ENCODE measurements around the gene TMEM125. TPM values are rescaled to one million over a fixed set of nuclear protein-coding genes. Genes with fewer than 3 reads are reported as not detected.

Gene TMEM125
- 38.7 and 41.1 TPM in 2 replicates for total RNA-seq
- long read RNA-seq, partial matches to known transcripts: 145 of 150 reads
- long read RNA-seq, other reads (novel, unspliced or antisense): 5 of 150 reads

- H3K9me3 Mint-ChIP-seq (ENCODE audit: low read depth): peaks cover 5% of the 10 kb centered on the region
- no peaks in the 10 kb centered on the region for H3K27me3 Mint-ChIP-seq
- H3K4me3 Mint-ChIP-seq (ENCODE audit: low read depth): peak within 1 kb of the TSS; percentile 89
- no peak for TF ChIP-seq CTCF (IDR thresholded peaks at IDR 0.05; ENCODE audit: unreplicated experiment)
- H3K27ac Mint-ChIP-seq: peak within 1 kb of the TSS; percentile 100
- peaks cover 41% of the 10 kb centered on the region for H3K4me1 Mint-ChIP-seq (ENCODE audit: low read depth)
- DNase-seq (ENCODE audit: low spot score, unreplicated experiment): no peak
- peaks cover 8% of the 10 kb centered on the region for H3K36me3 Mint-ChIP-seq (ENCODE audit: insufficient read depth)
Measured at GRCh38 chr1:43269627-43270375, at the start of gene TMEM125. Gene TMEM125, plus strand, starts transcription at chr1:43269983. Its CDS starts 2,740 bp downstream, at chr1:43272723.

- Mint-ChIP-seq H3K4me3 (ENCODE audit: low read depth) (no peak overlapping the region), H3K27ac (no peak overlapping the region), H3K27me3 (peaks cover 8% of the 10 kb centered on the region), H3K36me3 (ENCODE audit: insufficient read depth) (no peaks in the 10 kb centered on the region), H3K9me3 (ENCODE audit: low read depth) (no peaks in the 10 kb centered on the region), H3K4me1 (ENCODE audit: low read depth) (no peaks in the 10 kb centered on the region)
- no peak for TF ChIP-seq CTCF (IDR thresholded peaks at IDR 0.05; ENCODE audit: unreplicated experiment)
- no peak for DNase-seq (ENCODE audit: low spot score, unreplicated experiment)
Measured at GRCh38 chr1:43220905-43221778, 48.6 kb upstream of the TMEM125 start.

- H3K27ac Mint-ChIP-seq: no peak overlapping the region
- H3K9me3 Mint-ChIP-seq (ENCODE audit: low read depth): no peaks in the 10 kb centered on the region
- TF ChIP-seq CTCF (IDR thresholded peaks at IDR 0.05; ENCODE audit: unreplicated experiment): no peak
- no peaks in the 10 kb centered on the region for H3K4me1 Mint-ChIP-seq (ENCODE audit: low read depth)
- H3K4me3 Mint-ChIP-seq (ENCODE audit: low read depth): no peak overlapping the region
- DNase-seq (ENCODE audit: low spot score, unreplicated experiment): no peak
- H3K36me3 Mint-ChIP-seq (ENCODE audit: insufficient read depth): no peaks in the 10 kb centered on the region
- peaks cover 8% of the 10 kb centered on the region for H3K27me3 Mint-ChIP-seq
Measured at GRCh38 chr1:43221797-43222196, 48.0 kb upstream of the TMEM125 start.

- Mint-ChIP-seq H3K4me3 (ENCODE audit: low read depth) (no peak overlapping the region), H3K27ac (no peak overlapping the region), H3K9me3 (ENCODE audit: low read depth) (no peaks in the 10 kb centered on the region), H3K27me3 (peaks cover 8% of the 10 kb centered on the region), H3K4me1 (ENCODE audit: low read depth) (peaks cover 7% of the 10 kb centered on the region), H3K36me3 (ENCODE audit: insufficient read depth) (no peaks in the 10 kb centered on the region)
- no peak for DNase-seq (ENCODE audit: low spot score, unreplicated experiment)
- no peak for TF ChIP-seq CTCF (IDR thresholded peaks at IDR 0.05; ENCODE audit: unreplicated experiment)
Measured at GRCh38 chr1:43222879-43223278, 46.9 kb upstream of the TMEM125 start.

- peaks cover 8% of the 10 kb centered on the region for H3K27me3 Mint-ChIP-seq
- no peaks in the 10 kb centered on the region for H3K9me3 Mint-ChIP-seq (ENCODE audit: low read depth)
- no peak overlapping the region for H3K27ac Mint-ChIP-seq
- no peak overlapping the region for H3K4me3 Mint-ChIP-seq (ENCODE audit: low read depth)
- no peak for DNase-seq (ENCODE audit: low spot score, unreplicated experiment)
- no peaks in the 10 kb centered on the region for H3K36me3 Mint-ChIP-seq (ENCODE audit: insufficient read depth)
- TF ChIP-seq CTCF (IDR thresholded peaks at IDR 0.05; ENCODE audit: unreplicated experiment): no peak
- peaks cover 14% of the 10 kb centered on the region for H3K4me1 Mint-ChIP-seq (ENCODE audit: low read depth)
Measured at GRCh38 chr1:43225168-43225567, 44.6 kb upstream of the TMEM125 start.
